Activated CD4-positive, alpha-beta T cell treated with anti-CD3 and anti-CD28 coated beads for 48 hours (primary cell): Measurements from ENCODE around the gene PARD3.
"Not testable (repeated sequence)": the region's sequence is repeated elsewhere in the genome, so short reads cannot be mapped to it uniquely, and the experiment has no call there.

Source experiments
- DNase-seq: peaks from one replicate; pipeline ENCODE4 v3.0.0-alpha.2; 2020

Gene PARD3

DNA sequence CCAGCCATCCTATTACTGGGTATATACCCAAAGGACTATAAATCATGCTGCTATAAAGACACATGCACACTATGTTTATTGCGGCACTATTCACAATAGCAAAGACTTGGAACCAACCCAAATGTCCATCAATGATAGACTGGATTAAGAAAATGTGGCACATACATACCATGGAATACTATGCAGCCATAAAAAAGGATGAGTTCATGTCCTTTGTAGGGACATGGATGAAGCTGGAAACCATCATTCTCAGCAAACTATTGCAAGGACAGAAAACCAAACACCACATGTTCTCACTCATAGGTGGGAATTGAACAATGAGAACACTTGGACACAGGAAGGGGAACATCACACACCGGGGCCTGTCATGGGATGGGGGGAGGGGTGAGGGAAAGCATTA is 546.7 kb downstream of the PARD3 start:
- not testable (repeated sequence) for DNase-seq

DNA sequence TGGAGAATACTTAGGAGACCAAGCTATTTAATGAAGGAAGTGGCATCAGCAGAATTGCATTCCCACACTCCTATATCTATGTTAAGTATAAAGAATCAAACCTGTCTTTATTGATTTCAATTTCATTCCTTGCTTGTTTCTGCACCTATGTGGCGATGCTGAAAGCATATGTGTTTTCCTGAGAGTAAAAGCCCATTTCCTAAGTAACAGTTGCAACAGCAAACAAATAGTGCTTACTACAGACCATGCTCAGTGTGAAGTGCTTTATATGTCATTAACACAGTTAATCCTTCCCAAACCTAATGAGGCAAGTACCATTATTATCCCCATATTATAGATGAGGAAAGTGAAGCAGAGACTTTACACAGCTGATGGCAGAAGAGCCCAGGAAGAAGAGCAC is 552.1 kb downstream of the PARD3 start:
- no peak for DNase-seq

DNA sequence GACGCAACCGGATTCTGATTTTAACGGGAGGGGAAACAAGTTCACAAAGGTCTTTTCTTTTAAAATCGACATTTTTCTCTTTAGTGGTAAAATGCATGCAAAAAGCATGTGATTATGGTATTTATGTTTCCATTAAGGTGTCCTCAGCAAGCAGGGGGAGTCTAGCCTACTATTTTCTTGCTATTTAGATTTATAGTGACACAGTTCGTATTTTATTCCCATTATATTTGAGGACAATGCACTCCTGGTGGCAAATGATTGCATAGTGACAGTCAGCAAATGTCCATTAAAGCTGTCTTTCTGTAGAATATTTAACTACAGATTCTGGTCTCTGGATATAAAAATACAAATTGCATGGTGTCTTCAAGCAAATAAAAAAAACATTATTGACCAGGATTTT is 554.2 kb downstream of the PARD3 start:
- no peak for DNase-seq

- DNase-seq: no peak
These were observed 558.9 kb downstream of the PARD3 start for GRCh38 chr10:34256216-34256615.

DNA sequence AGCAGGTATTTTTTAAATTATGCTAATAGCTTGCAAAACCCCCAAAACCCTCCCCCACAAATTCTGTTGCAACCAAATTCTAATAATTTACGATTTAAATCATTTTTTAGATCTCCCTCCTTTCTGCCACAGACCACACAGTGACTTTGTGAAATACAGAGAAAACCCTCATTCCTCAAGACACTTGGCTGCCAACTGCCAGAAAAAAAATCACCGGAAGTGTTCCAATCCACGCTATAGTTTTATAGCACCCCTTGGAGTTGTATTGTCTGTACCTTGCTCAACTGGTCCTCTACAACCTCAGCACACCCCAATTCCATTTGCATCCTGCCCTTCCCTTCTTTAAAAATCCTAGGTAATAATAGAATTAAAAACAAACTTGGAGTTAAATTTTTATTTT is 560.1 kb downstream of the PARD3 start:
- no peak for DNase-seq

DNA sequence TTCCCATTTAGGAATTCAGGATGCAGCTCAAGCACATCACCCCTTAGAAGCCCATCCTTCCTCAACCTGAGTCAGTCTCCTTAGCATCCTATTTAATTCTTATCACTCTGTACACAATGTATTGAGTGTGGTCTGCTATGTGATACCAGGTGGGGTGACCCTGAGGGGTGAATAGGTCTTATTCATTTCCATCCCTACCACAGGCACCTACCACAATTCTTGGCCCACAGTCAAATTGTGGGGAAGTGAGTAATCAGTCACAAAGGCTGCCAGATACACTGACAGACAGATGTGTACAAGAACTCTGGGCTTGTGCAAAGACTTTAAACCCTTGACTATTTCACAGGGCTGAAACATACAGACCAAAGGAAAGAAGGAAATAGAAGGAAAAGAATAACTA is 560.5 kb downstream of the PARD3 start:
- DNase-seq: peak; percentile 30

GRCh38 chr10:34252111-34252510 is 563.0 kb downstream of the PARD3 start:
- DNase-seq: no peak

DNA sequence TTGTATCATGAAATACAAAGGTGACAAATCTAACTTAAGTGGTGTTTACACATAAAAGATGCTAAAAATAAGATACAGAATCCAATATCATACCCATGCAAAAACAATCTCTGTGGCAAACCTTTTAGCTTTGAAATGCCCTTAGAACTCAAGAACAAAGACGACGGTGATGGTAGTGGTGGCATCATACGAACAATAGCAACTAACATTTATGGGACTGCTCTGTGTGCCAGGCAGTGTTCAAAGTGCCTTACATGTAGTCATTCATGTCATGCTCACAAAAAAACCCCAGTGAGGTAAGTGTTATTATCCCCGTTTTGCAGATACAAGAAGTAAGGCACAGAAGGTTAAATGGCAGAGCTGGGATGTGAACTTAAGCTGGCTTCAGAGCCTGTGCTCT is 563.9 kb downstream of the PARD3 start:
- DNase-seq: no peak

- no peak for DNase-seq
These were observed 564.4 kb downstream of the PARD3 start for GRCh38 chr10:34250722-34251121.

- DNase-seq: no peak
These were observed 565.5 kb downstream of the PARD3 start for GRCh38 chr10:34249634-34250033.

DNA sequence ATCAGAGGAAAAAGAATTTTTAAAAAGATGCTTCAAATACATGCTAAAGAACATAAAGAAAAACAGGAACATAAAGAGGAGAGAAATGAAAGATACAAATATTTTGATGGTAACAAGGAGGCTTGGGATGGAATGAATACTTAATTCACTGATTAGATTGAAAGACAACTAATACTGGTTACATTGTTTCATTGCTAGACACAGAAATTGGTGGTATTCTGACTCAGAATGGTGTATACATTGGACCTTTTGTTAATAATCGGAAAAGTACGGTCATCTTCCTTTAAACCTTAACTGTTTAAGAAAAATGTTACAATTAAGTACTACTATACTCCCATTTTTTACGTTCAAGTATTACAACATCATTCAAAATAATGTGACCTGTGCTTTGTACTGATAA is 567.5 kb downstream of the PARD3 start:
- no peak for DNase-seq

DNA sequence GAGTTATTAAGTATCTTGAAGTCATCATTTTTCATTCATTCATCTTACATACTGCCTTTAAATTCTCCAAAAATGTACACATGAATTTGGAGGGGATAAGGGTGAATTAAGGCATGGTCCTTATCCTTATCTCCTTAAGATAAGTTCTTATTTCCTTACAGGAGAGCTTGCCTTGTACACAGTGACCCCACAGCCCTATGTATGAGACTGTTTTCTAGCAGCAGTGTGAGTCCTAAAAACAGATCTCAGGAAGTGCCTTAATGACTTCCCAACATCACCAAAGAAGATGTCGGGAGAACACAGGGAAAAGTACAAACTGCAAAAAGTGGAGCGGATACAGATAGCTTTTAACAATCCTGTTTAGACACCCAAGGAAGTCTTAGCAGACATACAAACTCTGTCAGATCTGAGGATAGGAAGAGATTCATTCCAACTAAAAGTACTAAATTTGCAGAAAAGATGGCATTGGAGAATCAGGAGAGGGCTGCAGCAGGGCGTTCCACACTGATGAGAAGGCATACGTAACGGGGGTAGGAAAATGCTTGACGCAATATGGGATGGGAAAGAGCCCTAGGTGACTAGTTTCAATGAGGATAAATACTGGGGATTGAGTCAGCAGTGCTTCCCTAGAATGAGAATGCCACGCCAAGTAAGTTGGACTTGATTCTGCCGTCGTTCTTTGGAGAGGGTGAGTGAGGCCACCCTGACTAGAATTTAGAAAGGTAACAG is 570.2 kb downstream of the PARD3 start:
- DNase-seq: no peak

DNA sequence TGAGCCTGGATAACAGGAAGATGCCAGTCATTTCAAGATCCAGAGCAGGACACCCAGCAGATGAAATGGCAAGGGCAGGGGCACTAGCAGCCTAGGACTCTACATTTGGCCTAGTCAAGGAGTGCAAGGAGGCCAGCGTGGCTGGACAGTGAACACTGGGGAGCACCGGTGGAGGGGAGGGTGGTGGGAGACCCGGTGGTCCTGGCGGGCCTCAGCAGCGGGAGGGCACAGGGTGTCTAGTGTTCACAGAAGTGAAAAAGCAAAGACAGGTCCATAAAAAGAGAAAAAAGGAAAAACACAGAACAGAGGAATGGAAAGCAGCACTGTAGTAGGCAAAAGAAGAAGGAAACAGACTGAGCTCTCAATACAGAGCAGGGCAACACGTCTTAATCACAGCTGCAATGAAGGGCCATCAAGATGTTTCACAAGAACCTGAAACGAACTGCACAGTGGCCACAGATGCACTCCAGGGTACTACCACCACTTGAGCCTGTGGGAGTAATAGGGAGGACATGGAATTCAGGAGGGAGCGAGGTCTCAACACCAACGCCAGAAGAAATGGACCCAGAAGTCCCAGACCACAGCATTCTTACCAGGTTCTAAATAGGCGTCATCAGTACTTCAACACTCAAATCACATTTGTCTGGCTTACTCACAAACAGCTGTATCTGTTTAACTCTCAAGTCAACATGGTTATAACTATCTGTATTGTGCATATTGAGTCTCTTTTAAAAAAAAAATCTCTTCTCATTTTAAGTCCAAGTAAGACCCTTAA is 573.7 kb downstream of the PARD3 start:
- no peak for DNase-seq

GRCh38 chr10:34240039-34240438 is 575.1 kb downstream of the PARD3 start:
- DNase-seq: no peak

- no peak for DNase-seq
These were observed 577.1 kb downstream of the PARD3 start for GRCh38 chr10:34237898-34238455.

- no peak for DNase-seq
These were observed 578.2 kb downstream of the PARD3 start for GRCh38 chr10:34236931-34237330.

- no peak for DNase-seq
These were observed 579.8 kb downstream of the PARD3 start for GRCh38 chr10:34235164-34235832.

DNA sequence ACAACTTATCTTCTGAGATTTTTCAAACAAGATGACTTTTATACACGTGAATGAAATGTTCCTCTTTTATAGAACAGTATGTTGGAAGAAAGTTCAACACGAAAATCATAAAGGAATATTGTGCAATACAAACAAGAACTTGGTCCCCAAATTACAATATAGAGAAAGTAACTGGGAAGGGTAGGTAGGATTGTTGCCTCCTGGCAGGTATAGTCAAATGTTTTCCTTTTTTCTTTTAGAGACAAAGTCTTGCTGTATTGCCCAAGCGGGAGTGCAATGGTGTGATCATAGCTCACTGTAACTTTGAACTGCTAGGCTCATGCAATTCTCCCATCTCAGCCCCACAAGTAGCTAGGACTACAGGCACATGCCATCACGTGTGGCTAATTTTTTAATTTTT is 582.6 kb downstream of the PARD3 start:
- no peak for DNase-seq

GRCh38 chr10:34231441-34232180 is 583.5 kb downstream of the PARD3 start:
- DNase-seq: no peak

GRCh38 chr10:34229917-34230316 is 585.2 kb downstream of the PARD3 start:
- DNase-seq: no peak

GRCh38 chr10:34228066-34228465 is 587.0 kb downstream of the PARD3 start:
- DNase-seq: no peak

DNA sequence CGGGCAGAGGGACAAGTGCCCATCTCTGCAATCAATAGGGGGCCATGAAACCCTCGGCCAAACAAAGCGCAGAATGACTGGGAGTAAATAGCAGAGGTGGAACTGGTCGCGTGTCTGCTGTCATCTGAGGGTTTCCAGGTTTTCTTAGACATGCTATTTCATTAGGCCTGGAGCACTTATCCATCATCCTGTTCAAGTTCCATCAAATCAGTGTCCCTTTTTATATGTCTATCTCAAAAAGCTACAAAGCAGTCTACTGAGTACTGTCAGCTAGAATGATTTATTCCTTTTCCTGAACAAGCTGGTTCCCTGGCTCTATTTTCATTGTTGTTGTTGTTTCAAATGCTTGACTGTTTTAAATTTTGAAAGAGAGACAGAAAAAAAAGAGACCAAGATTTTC is 590.5 kb downstream of the PARD3 start:
- DNase-seq: no peak

GRCh38 chr10:34223658-34224057 is 591.4 kb downstream of the PARD3 start:
- no peak for DNase-seq
